H1 (cell line): Measurements from ENCODE around the gene ETFDH. TPM values are rescaled to one million over a fixed set of nuclear protein-coding genes. Genes with fewer than 3 reads are reported as not detected.

Experiments
- CTCF ChIA-PET: fragments of 300-600 bp; sonication (Branson Sonifier 250); formaldehyde crosslinking; loops from one replicate; lab custom pipeline; 2021; ENCODE audit not compliant: partially characterized antibody; lab: Charles Lee
- POLR2A ChIA-PET: fragments of 300-600 bp; sonication (Branson Sonifier 250); formaldehyde crosslinking; loops from one replicate; lab custom pipeline; 2021; ENCODE audit warnings: inconsistent platforms; ENCODE audit not compliant: partially characterized antibody; lab: Charles Lee
- DNase-seq, 2 experiments: peaks; one replicate each; pipeline versions ENCODE4 v3.0.0 to v3.0.0-alpha.2; 2010 to 2022; ENCODE audit warnings: low spot score in 2 of 2, low read depth in 1 of 2, mixed read lengths in 1 of 2
- FAIRE-seq: peaks from 2 replicates; lab custom pipeline; 2011; peaks lifted over from hg19 to GRCh38; lab: Jason Lieb, UNC
- H2AFZ ChIP-seq: 2 replicates; pipeline ENCODE4 v1.8.1; 2012; ENCODE audit warnings: low read length, inconsistent platforms
- H2AK5ac ChIP-seq: 2 replicates; pipeline ENCODE4 v1.6.1; 2013; ENCODE audit warnings: low read depth, low read length
- H2BK120ac ChIP-seq: replicated peaks from 2 replicates; pipeline ENCODE3; 2013; ENCODE audit warnings: low read depth, low read length, inconsistent platforms
- H2BK12ac ChIP-seq: 2 replicates; pipeline ENCODE4 v1.6.1; 2013; ENCODE audit warnings: low read depth, low read length
- H2BK15ac ChIP-seq: 2 replicates; pipeline ENCODE4 v1.6.1; 2013; ENCODE audit warnings: low read length
- H2BK20ac ChIP-seq: 2 replicates; pipeline ENCODE4 v1.6.1; 2013; ENCODE audit warnings: low read length
- H2BK5ac ChIP-seq: 2 replicates; pipeline ENCODE4 v1.6.1; 2013; ENCODE audit warnings: low read depth, low read length
- H3K14ac ChIP-seq: 2 replicates; pipeline ENCODE4 v1.6.1; 2013; ENCODE audit warnings: inconsistent platforms; ENCODE audit not compliant: insufficient read length
- H3K18ac ChIP-seq: 2 replicates; pipeline ENCODE4 v1.6.1; 2013; ENCODE audit warnings: low read length; ENCODE audit errors: extremely low read depth
- H3K23ac ChIP-seq: 2 replicates; pipeline ENCODE4 v1.6.1; 2013; ENCODE audit warnings: inconsistent platforms; ENCODE audit not compliant: insufficient read length
- H3K23me2 ChIP-seq: 2 replicates; pipeline ENCODE4 v1.6.1; 2013; ENCODE audit warnings: low read depth, low read length
- H3K27ac ChIP-seq: 2 replicates; pipeline ENCODE4 v1.6.1; 2011; ENCODE audit warnings: low read depth, low read length, inconsistent platforms
- H3K27me3 ChIP-seq, 4 experiments: replicated peaks in 1 of 4; 1 replicate in 1 of 4; 2 replicates in 3 of 4; pipeline versions ENCODE4 v1.6.1 to v1.8.1; 2011 to 2013; ENCODE audit warnings: low read length in 3 of 4, mild to moderate bottlenecking in 3 of 4, inconsistent platforms in 2 of 4, mixed read lengths in 2 of 4, moderate library complexity in 1 of 4; ENCODE audit not compliant: control insufficient read depth in 3 of 4, insufficient read depth in 3 of 4; ENCODE audit errors: extremely low read depth in 1 of 4
- H3K36me3 ChIP-seq, 4 experiments: 2 replicates each; pipeline versions ENCODE4 v1.6.1 to v1.8.1; 2011 to 2013; ENCODE audit warnings: mild to moderate bottlenecking in 4 of 4, low read length in 3 of 4, moderate library complexity in 2 of 4, control low read depth in 1 of 4, inconsistent platforms in 1 of 4; ENCODE audit not compliant: insufficient read depth in 4 of 4, control insufficient read depth in 2 of 4
- H3K4ac ChIP-seq: replicated peaks from 2 replicates; pipeline ENCODE3; 2013; ENCODE audit warnings: low read length, low read depth, mixed read lengths, inconsistent platforms; ENCODE audit not compliant: insufficient read length
- H3K4me1 ChIP-seq, 4 experiments: replicated peaks in 1 of 4; 1 replicate in 1 of 4; 2 replicates in 3 of 4; pipeline versions ENCODE4 v1.6.1 to v1.8.1; 2011 to 2013; ENCODE audit warnings: low read length in 3 of 4, inconsistent platforms in 2 of 4, mixed read lengths in 1 of 4; ENCODE audit not compliant: insufficient read depth in 4 of 4, control insufficient read depth in 3 of 4
- H3K4me2 ChIP-seq, 2 experiments: 2 replicates each; pipeline versions ENCODE4 v1.6.1 to v1.8.1; 2011 to 2013; ENCODE audit warnings: low read depth in 2 of 2, low read length in 2 of 2, control low read depth in 1 of 2, inconsistent platforms in 1 of 2, mild to moderate bottlenecking in 1 of 2; ENCODE audit not compliant: insufficient read depth in 1 of 2
- H3K4me3 ChIP-seq, 4 experiments: fragments of 200-600, 300-600 bp in 1 of 4; sonication (generic), shearing (Covaris generic), sonication (Bioruptor Twin) in 1 of 4; 2 replicates each; pipeline versions ENCODE4 v1.5.1 to v1.8.1; 2011 to 2016; ENCODE audit warnings: low read length in 4 of 4, low read depth in 3 of 4, control low read depth in 2 of 4, inconsistent platforms in 2 of 4, mild to moderate bottlenecking in 2 of 4, mixed read lengths in 1 of 4, moderate library complexity in 1 of 4; ENCODE audit not compliant: insufficient read depth in 2 of 4; ENCODE audit errors: extremely low read depth in 1 of 4
- H3K56ac ChIP-seq: replicated peaks from 2 replicates; pipeline ENCODE3; 2013; ENCODE audit warnings: low read depth, mild to moderate bottlenecking, mixed read lengths, low read length, inconsistent platforms; ENCODE audit not compliant: insufficient read length
- H3K79me1 ChIP-seq: 2 replicates; pipeline ENCODE4 v1.6.1; 2013; ENCODE audit warnings: low read depth, low read length, control low read depth
- H3K79me2 ChIP-seq, 2 experiments: 2 replicates each; pipeline versions ENCODE4 v1.6.1 to v1.8.1; 2012 to 2013; ENCODE audit warnings: low read length in 2 of 2, mild to moderate bottlenecking in 2 of 2, inconsistent platforms in 1 of 2; ENCODE audit not compliant: insufficient read depth in 2 of 2, control insufficient read depth in 1 of 2
- H3K9ac ChIP-seq, 4 experiments: replicated peaks in 1 of 4; 1 replicate in 1 of 4; 2 replicates in 3 of 4; pipeline versions ENCODE4 v1.6.1 to v1.8.1; 2011 to 2013; ENCODE audit warnings: low read depth in 3 of 4, low read length in 3 of 4, control low read depth in 2 of 4, mild to moderate bottlenecking in 2 of 4, moderate library complexity in 2 of 4, inconsistent platforms in 1 of 4; ENCODE audit errors: extremely low read depth in 1 of 4
- H3K9me3 ChIP-seq, 2 experiments: 2 replicates each; pipeline versions ENCODE4 v1.6.1 to v1.8.1; 2012 to 2013; ENCODE audit warnings: mild to moderate bottlenecking in 2 of 2, moderate library complexity in 2 of 2, control low read depth in 1 of 2, inconsistent platforms in 1 of 2, low read depth in 1 of 2, low read length in 1 of 2, mixed read lengths in 1 of 2; ENCODE audit not compliant: insufficient read depth in 2 of 2
- H4K20me1 ChIP-seq, 2 experiments: replicated peaks in 1 of 2; 2 replicates each; pipeline versions ENCODE3 to v1.8.1; 2011 to 2013; ENCODE audit warnings: inconsistent platforms in 2 of 2, low read length in 2 of 2, mild to moderate bottlenecking in 1 of 2; ENCODE audit not compliant: insufficient read depth in 2 of 2, control insufficient read depth in 1 of 2
- H4K5ac ChIP-seq: 2 replicates; pipeline ENCODE4 v1.6.1; 2013; ENCODE audit warnings: low read length, low read depth, mixed read lengths, inconsistent platforms; ENCODE audit not compliant: insufficient read length
- H4K8ac ChIP-seq: 2 replicates; pipeline ENCODE4 v1.8.0; 2013; ENCODE audit warnings: mild to moderate bottlenecking, moderate library complexity, low read length, inconsistent platforms; ENCODE audit not compliant: insufficient read depth; ENCODE audit errors: extremely low read depth
- H4K91ac ChIP-seq: replicated peaks from 2 replicates; pipeline ENCODE3; 2013; ENCODE audit warnings: low read length, mixed read lengths, inconsistent platforms; ENCODE audit not compliant: insufficient read length
- HDAC6 ChIP-seq: IDR thresholded peaks from one replicate; pipeline ENCODE4 v1.7.1; 2012; ENCODE audit warnings: low read depth, mild to moderate bottlenecking, inconsistent platforms, low read length, moderate library complexity
- RAD21 ChIP-seq, 2 experiments: IDR thresholded peaks in 1 of 2; conservative IDR thresholded peaks in 1 of 2; 2 replicates each; pipeline ENCODE4 v1.6.1; 2011; ENCODE audit warnings: low read depth in 2 of 2, low read length in 2 of 2, improper control_type of control experiment in 1 of 2, inconsistent platforms in 1 of 2, mild to moderate bottlenecking in 1 of 2, moderate library complexity in 1 of 2
- WGBS, 2 experiments: shearing (Covaris generic) in 1 of 2; methylation state at CpG; one replicate each; pipeline versions ENCODE4 v1.1.6 to v1.1.7; 2013 to 2015; ENCODE audit warnings: low lambda C conversion rate in 2 of 2, mixed read lengths in 2 of 2, inconsistent platforms in 1 of 2, low coverage in 1 of 2, missing lambda C conversion rate in 1 of 2; ENCODE audit not compliant: insufficient replicate concordance in 2 of 2, insufficient coverage in 1 of 2, insufficient read length in 1 of 2; ENCODE audit errors: extremely low coverage in 1 of 2, missing lambda C conversion rate in 1 of 2; 5-methylcytosine and 5-hydroxymethylcytosine counted together
- polyA plus RNA-seq, 7 experiments: library from polyadenylated mRNA; depleted of rRNA in 3 of 7; stranded (reverse) in 5 of 7; unstranded in 2 of 7; fragments of >200 nt in 5 of 7; fragments of 200-250 nt in 2 of 7; gene quantifications; 1 replicate in 5 of 7; 2 replicates in 1 of 7; 4 replicates in 1 of 7; pipeline versions ENCODE4 v1.2.1 to v1.2.3, GENCODE V29; 2011 to 2013; ENCODE audit warnings: missing spikeins in 2 of 7, mixed read lengths in 2 of 7
- total RNA-seq: library from RNA; stranded (reverse); fragmentation: NEBNext Ultra II Directional; extraction: Animal tissue kit (Norgen Biotek cat#: 25700); gene quantifications from 2 replicates; pipeline ENCODE4 v1.2.1, GENCODE V29; 2021

Gene ETFDH
- total and polyA plus RNA-seq, 2 of the 8 experiments (the other 6 are each of a cell fraction or from before 2014, with no cell fraction given): 11.3 to 15.7 TPM

DNA sequence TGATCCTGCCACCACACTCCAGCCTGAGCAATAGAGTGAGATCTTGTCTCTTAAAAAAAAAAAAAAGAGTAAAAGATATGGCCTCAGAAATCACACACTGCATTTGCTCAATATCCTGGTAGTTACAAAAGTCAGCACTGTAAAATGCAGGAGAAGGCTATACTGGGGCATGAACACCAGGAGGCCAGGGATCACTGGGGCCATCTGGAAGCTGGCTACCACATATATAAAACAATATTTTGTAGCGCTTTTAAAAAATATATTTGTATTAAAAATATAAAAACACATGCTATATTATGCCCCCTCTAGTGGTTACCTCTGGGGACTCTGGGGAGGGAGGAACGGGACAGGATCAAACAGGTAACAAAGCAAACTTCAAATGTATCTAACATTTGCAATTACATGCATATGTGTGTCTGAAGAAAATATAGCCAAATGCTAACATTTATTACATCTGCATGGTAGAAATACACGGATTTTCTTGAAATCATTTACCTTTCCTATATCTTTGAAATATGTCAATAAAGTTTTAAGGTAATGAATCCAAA lies 4.4 kb upstream of the ETFDH start:
- H4K20me1 ChIP-seq: no peaks in the 10 kb centered on the region
- H2AK5ac ChIP-seq: no peak overlapping the region
- no peak overlapping the region for H3K4me3 ChIP-seq
- POLR2A ChIA-PET: no interaction called here
- H2BK12ac ChIP-seq: no peak overlapping the region
- no peak overlapping the region for H4K8ac ChIP-seq
- H3K27ac ChIP-seq: no peak overlapping the region
- H2BK20ac ChIP-seq: no peak overlapping the region
- H3K4me1 ChIP-seq: peaks cover 0 to 1% (median under 1%) of the 10 kb centered on the region in 4 experiments; a peak in 2 of 7 replicates
- no peak overlapping the region for H4K91ac ChIP-seq
- peaks cover 0 to 4% of the 10 kb centered on the region in 2 experiments; a peak in 1 of 4 replicates for H3K9me3 ChIP-seq
- no peak overlapping the region for H3K9ac ChIP-seq
- no peak for FAIRE-seq
- H3K4ac ChIP-seq: no peak overlapping the region
- no peak overlapping the region for H3K18ac ChIP-seq
- no peak overlapping the region for H3K23ac ChIP-seq
- no peak overlapping the region for H2AFZ ChIP-seq
- H3K36me3 ChIP-seq: peaks cover 0 to 15% (median 3%) of the 10 kb centered on the region in 4 experiments; a peak in 5 of 8 replicates
- H2BK5ac ChIP-seq: no peak overlapping the region
- H4K5ac ChIP-seq: no peak overlapping the region
- no peak overlapping the region for H2BK15ac ChIP-seq
- H3K27me3 ChIP-seq: no peaks in the 10 kb centered on the region
- no peak for DNase-seq
- WGBS, 2 experiments: 46% methylated on average over 3 of the region's 3 CpGs; no CpG with 5 or more reads in 1 of the 2 experiments
- peaks cover 11% of the 10 kb centered on the region for H3K23me2 ChIP-seq
- H3K79me2 ChIP-seq: peaks cover 4 to 45% of the 10 kb centered on the region in 2 experiments
- CTCF ChIA-PET: interaction anchor here (0.6 to 3.4 kb wide), 5 partner anchors 10 to 796 kb away, joined by 3 to 26 read pairs (median 4); no protein-coding TSS in a partner anchor
- H3K56ac ChIP-seq: no peak overlapping the region
- H3K4me2 ChIP-seq: no peak overlapping the region
- H2BK120ac ChIP-seq: no peak overlapping the region
- H3K79me1 ChIP-seq: 0 out of 2 replicates have a peak, but pooled peaks cover 3% of the 10 kb centered on the region
- H3K14ac ChIP-seq: no peak overlapping the region
- peak; percentile 54 to 62 for TF ChIP-seq RAD21 (IDR thresholded peaks at IDR 0.05 in 1 of 2, conservative IDR thresholded peaks at IDR 0.05 in 1 of 2; ENCODE audit: low read depth in 2 of 2, low read length in 2 of 2)
- TF ChIP-seq HDAC6: no peak
